Uterus (tissue), 4 donors: ENCODE data around the gene CYB5R3. TPM values are rescaled to one million over a fixed set of nuclear protein-coding genes. Genes with fewer than 3 reads are reported as not detected.
"Not testable (repeated sequence)": the region's sequence is repeated elsewhere in the genome, so short reads cannot be mapped to it uniquely, and the experiment has no call there.

Source experiments
- DNase-seq, 2 donors: peaks; one replicate each; pipeline ENCODE4 v3.0.0-alpha.2; 2019 to 2020
- H3K27ac ChIP-seq, 2 donors: fragments of 200-600 bp; sonication (generic); 1 replicate in 1 of 2; 2 replicates in 1 of 2; pipeline ENCODE4 v1.5.1; 2016 to 2018
- H3K27me3 ChIP-seq, 2 donors: fragments of 200-600 bp; sonication (generic); one replicate each; pipeline ENCODE4 v1.5.1; 2018 to 2019; ENCODE audit warnings: control low read depth in 1 of 2
- H3K36me3 ChIP-seq, 2 donors: fragments of 200-600 bp; sonication (generic); one replicate each; pipeline ENCODE4 v1.5.1; 2019; ENCODE audit warnings: control low read depth in 1 of 2
- H3K4me1 ChIP-seq, 2 donors: fragments of 200-600 bp; sonication (generic); one replicate each; pipeline ENCODE4 v1.5.1; 2018 to 2019; ENCODE audit warnings: control low read depth in 1 of 2
- H3K4me3 ChIP-seq, 2 donors: fragments of 200-600 bp; sonication (generic); 1 replicate in 1 of 2; 2 replicates in 1 of 2; pipeline ENCODE4 v1.5.1; 2018 to 2019; ENCODE audit warnings: mild to moderate bottlenecking in 1 of 2
- H3K9me3 ChIP-seq, 2 donors: fragments of 200-600 bp; sonication (generic); one replicate each; pipeline ENCODE4 v1.5.1; 2019; ENCODE audit warnings: control low read depth in 1 of 2
- POLR2A ChIP-seq, 2 donors: fragments of 450-650 bp; IDR thresholded peaks; one replicate each; pipeline ENCODE4 v1.6.1; 2016; ENCODE audit warnings: antibody characterized with exemption in 2 of 2, mild to moderate bottlenecking in 1 of 2, moderate library complexity in 1 of 2
- intact Hi-C: fragments of 100-400 bp; cut with DNase I; formaldehyde crosslinking; loops from one replicate; pipeline ENCODE4 v1.15.1; 2023; ENCODE audit warnings: low total_unique reads
- total RNA-seq, 4 donors: library from RNA; depleted of rRNA in 3 of 4; stranded (reverse); fragments of >200 nt in 3 of 4; gene quantifications; one replicate each; pipeline versions ENCODE4 v1.1.0 to v1.2.4, GENCODE V29; 2014 to 2023
- TF ChIP-seq, protein P1 (sequence below), 4 experiments: fragments of 200-600 bp in 2 of 4; fragments of 450-650 bp in 2 of 4; sonication (generic) in 2 of 4; IDR thresholded peaks; one replicate each; pipeline ENCODE4 v1.5.1; 2016 to 2019; ENCODE audit warnings: antibody characterized with exemption in 4 of 4, mild to moderate bottlenecking in 2 of 4, moderate library complexity in 1 of 4
- donor health status: DM: yes; HTN: yes; CAD: no.

The CYB5R3 gene
- total RNA-seq, 4 donors from 2014 or later, result 34.0 to 225 (median 51.7) TPM

DNA sequence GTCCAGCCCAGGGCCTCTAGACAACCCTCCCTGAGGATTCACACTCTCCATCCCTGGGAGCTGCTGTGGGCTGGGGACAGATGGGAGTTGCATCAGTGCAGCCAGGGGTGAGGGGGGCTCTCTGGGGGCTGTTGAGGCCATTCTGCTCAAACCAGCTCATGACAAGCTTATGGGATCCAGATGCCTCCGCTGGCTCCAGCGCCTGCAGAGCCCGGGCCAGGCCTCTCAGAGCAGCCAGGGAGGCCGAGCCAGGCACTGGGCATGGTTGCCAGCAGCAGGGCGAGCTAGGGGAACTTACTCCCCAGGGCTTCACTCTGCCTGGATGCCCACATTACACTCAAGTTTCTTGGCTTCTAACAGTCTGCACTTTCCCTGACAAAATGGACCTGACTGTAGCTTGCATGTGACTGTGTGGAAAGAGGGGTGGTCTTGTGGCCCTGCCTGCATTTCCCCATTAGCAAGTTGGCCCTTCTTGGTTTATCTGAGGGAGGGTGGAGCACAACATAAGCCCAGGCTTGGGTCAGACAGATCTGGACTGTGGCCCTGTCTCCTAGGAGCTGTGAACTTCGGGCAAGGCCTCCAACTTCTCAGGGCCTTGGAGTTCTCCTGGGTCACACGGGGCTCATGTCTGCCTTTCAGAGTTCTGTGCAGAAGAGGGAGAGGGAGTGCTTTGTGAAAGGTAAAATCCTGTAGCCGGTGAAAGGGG, 34.5 kb upstream of the CYB5R3 start:
- Histone ChIP-seq H3K4me1 (peaks cover 26 to 41% of the 10 kb centered on the region in 2 donors), H3K36me3 (no peaks in the 10 kb centered on the region), H3K9me3 (no peaks in the 10 kb centered on the region), H3K27ac (peak overlapping the region; percentile 95 to 98), H3K27me3 (no peaks in the 10 kb centered on the region), H3K4me3 (no peak overlapping the region)
- intact Hi-C loops, result no loop called here
- TF ChIP-seq, protein P1, sequence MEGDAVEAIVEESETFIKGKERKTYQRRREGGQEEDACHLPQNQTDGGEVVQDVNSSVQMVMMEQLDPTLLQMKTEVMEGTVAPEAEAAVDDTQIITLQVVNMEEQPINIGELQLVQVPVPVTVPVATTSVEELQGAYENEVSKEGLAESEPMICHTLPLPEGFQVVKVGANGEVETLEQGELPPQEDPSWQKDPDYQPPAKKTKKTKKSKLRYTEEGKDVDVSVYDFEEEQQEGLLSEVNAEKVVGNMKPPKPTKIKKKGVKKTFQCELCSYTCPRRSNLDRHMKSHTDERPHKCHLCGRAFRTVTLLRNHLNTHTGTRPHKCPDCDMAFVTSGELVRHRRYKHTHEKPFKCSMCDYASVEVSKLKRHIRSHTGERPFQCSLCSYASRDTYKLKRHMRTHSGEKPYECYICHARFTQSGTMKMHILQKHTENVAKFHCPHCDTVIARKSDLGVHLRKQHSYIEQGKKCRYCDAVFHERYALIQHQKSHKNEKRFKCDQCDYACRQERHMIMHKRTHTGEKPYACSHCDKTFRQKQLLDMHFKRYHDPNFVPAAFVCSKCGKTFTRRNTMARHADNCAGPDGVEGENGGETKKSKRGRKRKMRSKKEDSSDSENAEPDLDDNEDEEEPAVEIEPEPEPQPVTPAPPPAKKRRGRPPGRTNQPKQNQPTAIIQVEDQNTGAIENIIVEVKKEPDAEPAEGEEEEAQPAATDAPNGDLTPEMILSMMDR (IDR thresholded peaks at IDR 0.05), result no peak
- no peak for TF ChIP-seq POLR2A (IDR thresholded peaks at IDR 0.05)
- peak; percentile 79 to 86 for DNase-seq

DNA sequence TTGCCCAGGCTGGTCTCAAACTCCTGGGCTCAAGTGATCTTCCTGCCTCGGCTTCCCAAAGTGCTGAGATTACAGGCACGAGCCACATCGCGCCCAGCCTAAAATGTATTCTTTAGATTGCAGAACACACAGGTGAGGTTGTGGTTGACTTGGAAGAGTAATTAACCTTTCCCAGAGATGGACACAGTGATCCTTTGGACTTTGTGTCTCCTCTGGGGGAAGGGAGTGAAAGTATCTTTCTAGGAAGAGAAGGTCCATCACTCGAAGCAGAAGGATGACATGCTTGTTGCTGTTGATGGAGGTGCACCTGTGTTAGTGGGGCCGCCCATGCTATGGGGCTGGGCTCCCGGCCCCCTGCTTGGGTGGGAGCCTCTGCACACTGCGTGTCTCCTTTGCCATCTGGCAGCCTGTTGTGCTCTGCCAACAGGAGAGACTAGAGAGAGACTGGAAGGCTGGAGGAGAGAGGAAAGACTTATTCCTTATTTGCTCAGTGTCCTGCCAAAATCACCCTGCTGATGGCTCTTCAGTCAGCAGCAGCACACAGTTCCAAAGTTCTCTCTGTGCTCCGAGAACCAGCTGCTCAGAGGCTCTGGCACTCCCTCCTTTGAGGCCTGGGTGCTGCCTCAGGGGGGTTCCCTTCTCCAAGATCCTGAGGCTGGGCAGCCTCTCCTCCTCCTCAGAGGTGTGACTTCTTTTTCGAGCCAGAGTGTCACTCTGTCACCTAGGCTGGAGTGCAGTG, 33.1 kb upstream of the CYB5R3 start:
- TF ChIP-seq, protein P1 (IDR thresholded peaks at IDR 0.05), result no peak
- no peak for TF ChIP-seq POLR2A (IDR thresholded peaks at IDR 0.05)
- H3K4me3 ChIP-seq, result no peak overlapping the region
- H3K27ac ChIP-seq, result peak overlapping the region; percentile 95 to 98
- H3K27me3 ChIP-seq, result no peaks in the 10 kb centered on the region
- no peaks in the 10 kb centered on the region for H3K36me3 ChIP-seq
- intact Hi-C loops, result no loop called here
- no peaks in the 10 kb centered on the region for H3K9me3 ChIP-seq
- H3K4me1 ChIP-seq, result peaks cover 15 to 31% of the 10 kb centered on the region in 2 donors
- DNase-seq, result no peak

DNA sequence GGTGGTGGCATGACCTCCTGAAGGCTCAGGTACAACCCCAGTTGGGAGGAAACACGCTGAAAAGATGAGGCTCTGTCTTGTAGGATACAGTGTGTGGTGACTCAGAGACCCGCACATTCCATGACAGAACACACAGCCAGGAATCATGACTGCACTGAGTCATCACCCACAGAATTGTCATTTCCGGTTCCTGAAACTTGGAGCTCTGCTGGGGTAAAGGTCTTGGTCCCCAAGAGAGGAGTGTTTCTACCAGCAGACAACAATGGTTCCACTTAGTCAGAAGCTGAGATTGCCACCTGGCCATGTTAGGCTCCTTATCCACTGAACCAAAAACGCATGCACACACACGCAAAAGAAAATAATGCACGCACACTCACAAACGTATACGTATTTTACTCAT, 31.5 kb upstream of the CYB5R3 start:
- H3K27ac ChIP-seq, result peak overlapping the region in 1 of 2 donors; percentile 43
- H3K4me1 ChIP-seq, result peaks cover 19 to 27% of the 10 kb centered on the region in 2 donors

DNA sequence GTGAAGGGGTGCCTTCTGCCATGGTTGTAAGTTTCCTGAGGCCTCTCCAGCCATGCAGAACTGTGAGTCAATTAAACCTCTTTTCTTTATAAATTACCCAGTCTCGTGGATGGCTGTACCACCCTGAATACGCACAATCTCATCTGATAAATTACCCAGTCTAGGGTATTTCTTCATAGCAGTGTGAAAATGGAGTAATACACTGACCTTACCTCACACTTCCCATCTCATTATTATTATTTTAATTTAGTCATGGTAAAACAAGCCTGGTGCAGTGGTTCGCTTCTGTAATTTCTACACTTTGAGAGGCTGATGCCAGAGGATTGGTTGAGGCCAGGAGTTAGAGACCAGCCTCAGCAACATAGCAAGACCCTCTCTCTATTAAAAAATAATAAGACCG, 30.5 kb upstream of the CYB5R3 start:
- DNase-seq, result no peak
- peaks cover 17 to 28% of the 10 kb centered on the region in 2 donors for H3K4me1 ChIP-seq
- H3K36me3 ChIP-seq, result no peaks in the 10 kb centered on the region
- no peaks in the 10 kb centered on the region for H3K27me3 ChIP-seq
- TF ChIP-seq, protein P1 (IDR thresholded peaks at IDR 0.05), result no peak
- peak overlapping the region in 1 of 2 donors; percentile 43 for H3K27ac ChIP-seq
- H3K9me3 ChIP-seq, result no peaks in the 10 kb centered on the region
- no peak overlapping the region for H3K4me3 ChIP-seq
- intact Hi-C loops, result no loop called here

More for the DNA sequence above, 31.5 kb upstream of the CYB5R3 start:
- Histone ChIP-seq H3K9me3 (no peaks in the 10 kb centered on the region), H3K36me3 (no peaks in the 10 kb centered on the region), H3K4me3 (no peak overlapping the region), H3K27me3 (no peaks in the 10 kb centered on the region)
- DNase-seq, result peak; percentile 60 to 67
- intact Hi-C loops, result no loop called here
- TF ChIP-seq, protein P1 (IDR thresholded peaks at IDR 0.05), result no peak
- TF ChIP-seq POLR2A (IDR thresholded peaks at IDR 0.05), result no peak

DNA sequence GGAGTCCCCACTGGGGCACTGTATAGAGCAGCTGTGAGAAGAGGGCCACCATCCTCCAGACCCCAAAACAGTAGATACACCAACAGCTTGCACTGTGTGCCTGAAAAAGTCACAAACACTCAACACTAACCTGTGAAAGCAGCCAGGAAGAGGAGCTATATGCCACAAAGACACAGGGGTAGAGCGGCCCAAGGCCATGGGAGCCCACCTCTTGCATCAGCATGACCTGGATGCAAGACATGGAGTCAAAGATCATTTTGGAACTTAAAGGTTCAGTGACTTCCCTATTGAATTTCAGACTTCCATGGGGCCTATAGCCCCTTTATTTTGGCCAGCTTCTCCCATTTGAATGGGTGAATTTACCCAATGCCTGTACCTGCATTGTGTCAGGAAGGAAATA, 29.7 kb upstream of the CYB5R3 start:
- Histone ChIP-seq H3K27me3 (no peaks in the 10 kb centered on the region), H3K4me3 (no peak overlapping the region), H3K4me1 (peaks cover 13 to 24% of the 10 kb centered on the region in 2 donors), H3K36me3 (no peaks in the 10 kb centered on the region), H3K9me3 (no peaks in the 10 kb centered on the region), H3K27ac (peak overlapping the region in 1 of 2 donors; percentile 98)
- DNase-seq, result no peak
- no peak for TF ChIP-seq POLR2A (IDR thresholded peaks at IDR 0.05)
- TF ChIP-seq, protein P1 (IDR thresholded peaks at IDR 0.05), result no peak
- intact Hi-C loops, result no loop called here

DNA sequence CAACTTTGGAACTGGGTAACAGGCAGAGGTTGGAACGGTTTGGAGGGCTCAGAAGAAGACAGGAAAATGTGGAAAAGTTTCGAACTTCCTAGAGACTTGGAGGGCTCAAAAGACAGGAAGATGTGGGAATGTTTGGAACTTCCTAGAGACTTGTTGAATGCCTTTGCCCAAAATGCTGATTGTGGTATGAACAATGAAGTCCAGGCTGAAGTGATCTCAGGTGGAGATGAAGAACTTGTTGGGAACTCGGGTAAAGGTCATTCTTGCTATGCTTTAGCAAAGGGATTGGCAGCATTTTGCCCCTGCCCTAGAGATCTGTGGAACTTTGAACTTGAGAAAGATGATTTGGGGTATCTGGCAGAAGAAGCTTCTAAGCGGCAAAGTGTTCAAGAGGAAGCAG, 28.7 kb upstream of the CYB5R3 start:
- H3K27me3 ChIP-seq, DNase-seq, intact Hi-C loops, H3K36me3 ChIP-seq, H3K9me3 ChIP-seq, H3K4me3 ChIP-seq: not testable (repeated sequence)
- H3K27ac ChIP-seq, result peak overlapping the region; percentile 94 to 98
- peaks cover 9 to 20% of the 10 kb centered on the region in 2 donors for H3K4me1 ChIP-seq
